NCI-H345 (cell line): ENCODE measurements around the gene OXCT2.
A peak's percentile ranks its signal among the peaks of the same experiment; 100 is the strongest.

Source experiments
- DNase-seq: peaks from one replicate; lab custom pipeline; 2025; lab: John Stamatoyannopoulos, UW

Gene OXCT2

DNA sequence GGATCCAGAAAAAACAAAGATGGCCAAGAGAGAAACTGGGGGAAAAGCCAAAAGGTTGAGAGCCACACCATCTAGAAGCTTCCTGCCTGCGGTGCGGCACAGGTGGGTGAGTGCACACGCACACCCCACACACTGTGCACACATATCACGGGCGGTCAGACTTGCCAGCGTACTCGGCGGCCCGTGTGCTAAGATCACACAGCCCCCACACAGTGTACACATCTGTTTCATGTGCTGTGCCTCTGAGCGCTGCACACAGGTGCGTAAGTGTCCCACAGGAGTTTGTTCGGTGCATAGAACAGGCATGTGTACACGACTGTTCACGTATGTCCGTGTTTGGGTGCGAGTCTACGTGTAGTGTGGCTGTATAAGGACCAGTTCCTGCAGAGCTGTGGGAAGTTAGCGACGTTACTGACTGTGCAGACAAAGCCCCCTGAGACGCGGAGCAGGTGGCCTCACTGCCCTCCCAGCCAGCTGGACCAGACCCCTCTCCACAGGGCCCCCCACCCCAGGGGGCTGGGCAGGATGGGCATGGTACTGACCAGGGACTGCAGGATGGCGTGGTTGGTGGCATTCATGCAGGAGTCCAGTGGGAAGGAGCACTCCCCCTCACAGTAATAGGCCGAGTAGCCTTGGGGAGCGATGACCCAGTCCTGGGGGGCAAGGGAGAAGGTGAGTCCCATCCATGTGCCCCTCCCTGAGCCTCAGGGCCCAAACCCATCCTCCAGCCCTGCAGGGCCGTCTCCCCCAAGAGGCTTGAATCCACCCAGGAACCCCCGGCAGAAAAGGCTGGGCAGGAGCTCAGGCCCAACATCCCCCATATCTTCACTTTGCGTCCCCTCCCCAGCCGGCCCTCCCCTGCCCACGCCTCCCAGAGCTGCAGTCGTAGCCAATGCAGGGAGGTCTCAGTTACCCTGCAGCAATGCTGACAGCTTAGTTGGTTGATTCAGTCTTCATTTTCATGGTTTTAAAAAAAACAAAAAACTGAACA is 8.3 kb downstream of the OXCT2 start:
- DNase-seq = no peak

GRCh38 chr1:39761557-39762260 is 9.4 kb downstream of the OXCT2 start:
- DNase-seq = peak; percentile 24

GRCh38 chr1:39761016-39761415 is 10.1 kb downstream of the OXCT2 start:
- no peak for DNase-seq

- no peak for DNase-seq
Observed at GRCh38 chr1:39760074-39761008, 10.8 kb downstream of the OXCT2 start.

DNA sequence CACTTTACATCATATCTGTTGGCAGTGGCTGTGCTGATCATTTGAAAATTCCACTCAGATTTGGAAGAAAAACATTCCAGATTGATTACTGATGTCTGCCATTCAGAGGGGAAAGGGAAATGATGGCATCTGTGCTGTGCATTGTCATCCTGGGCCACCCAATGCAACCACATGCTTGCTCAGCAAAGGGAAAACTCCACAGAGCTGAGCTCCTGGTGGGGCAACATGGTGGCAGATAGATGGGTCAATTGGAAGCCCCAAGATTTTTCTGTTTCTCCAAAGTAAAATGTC is 11.8 kb downstream of the OXCT2 start:
- no peak for DNase-seq

GRCh38 chr1:39758556-39759435 is 12.4 kb downstream of the OXCT2 start:
- DNase-seq = no peak

DNA sequence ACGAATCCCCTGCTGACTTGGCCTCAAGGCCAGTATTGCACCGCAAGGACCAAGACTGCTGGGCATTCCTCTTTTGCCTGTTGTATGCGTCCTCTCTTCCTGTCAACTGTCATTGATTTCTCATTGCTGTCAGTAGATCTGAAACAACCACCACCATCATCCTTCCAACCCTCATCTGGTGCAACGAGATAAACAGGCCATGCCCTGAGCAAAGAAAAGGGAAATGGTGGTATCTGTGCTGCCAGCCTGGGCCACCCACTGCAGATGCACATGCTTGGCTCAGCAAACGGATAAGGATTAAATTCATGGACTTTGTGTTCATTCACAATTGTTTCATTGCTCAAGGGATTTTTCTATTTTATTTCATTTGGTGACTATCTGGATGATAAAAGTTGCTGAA is 13.6 kb downstream of the OXCT2 start:
- no peak for DNase-seq

GRCh38 chr1:39755965-39756659 is 15.0 kb downstream of the OXCT2 start:
- no peak for DNase-seq

DNA sequence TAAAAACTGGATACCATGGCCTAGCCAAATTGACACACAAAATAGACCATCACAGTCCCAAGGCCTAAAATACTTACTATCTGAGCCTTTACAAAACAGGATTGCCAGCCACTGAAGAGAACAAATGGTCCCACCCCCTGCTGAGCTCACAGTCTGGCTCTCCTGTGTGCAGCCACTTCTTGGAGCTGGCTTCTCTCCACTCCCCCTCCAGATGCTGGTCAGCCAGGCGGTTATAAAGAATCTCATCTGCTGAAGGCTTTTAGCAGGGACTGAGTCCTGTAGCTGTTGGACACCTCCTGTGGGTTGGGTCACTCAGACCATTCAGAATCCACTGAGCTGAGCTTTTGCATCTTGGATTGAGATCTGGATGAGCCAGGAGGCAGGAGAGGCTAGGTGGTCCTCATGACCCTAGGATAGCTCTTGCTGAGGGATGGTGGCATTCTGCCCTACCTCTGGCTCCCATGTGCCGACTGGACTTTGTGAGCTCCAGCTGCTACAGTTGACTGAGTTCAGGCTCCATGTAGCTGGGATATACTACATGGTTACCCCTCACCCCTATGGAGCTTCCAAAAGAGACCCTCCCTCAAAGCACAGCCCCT is 16.1 kb downstream of the OXCT2 start:
- DNase-seq = no peak

- no peak for DNase-seq
Observed at GRCh38 chr1:39754026-39754570, 17.1 kb downstream of the OXCT2 start.

GRCh38 chr1:39753132-39754025 is 17.8 kb downstream of the OXCT2 start:
- DNase-seq = no peak

DNA sequence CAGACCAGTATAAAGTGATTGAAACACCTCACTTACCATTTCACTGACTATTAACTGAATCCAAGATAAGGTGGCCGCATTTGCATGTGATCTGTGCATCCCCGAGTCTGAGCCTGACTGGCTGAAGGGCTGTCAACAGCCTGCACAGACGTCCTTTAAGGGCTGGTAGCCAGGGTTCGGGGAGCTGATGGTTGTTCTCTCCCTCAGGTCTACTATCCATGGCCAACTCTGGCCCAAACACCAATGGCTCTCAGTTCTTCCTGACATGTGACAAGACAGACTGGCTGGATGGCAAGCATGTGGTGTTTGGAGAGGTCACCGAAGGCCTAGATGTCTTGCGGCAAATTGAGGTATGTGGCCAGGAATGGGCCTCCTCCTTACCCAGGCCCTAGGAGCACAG is 18.4 kb downstream of the OXCT2 start:
- no peak for DNase-seq

- no peak for DNase-seq
Observed at GRCh38 chr1:39751595-39751994, 19.6 kb downstream of the OXCT2 start.

GRCh38 chr1:39745016-39745670 is 26.0 kb downstream of the OXCT2 start:
- no peak for DNase-seq

- peak; percentile 96 for DNase-seq
Observed at GRCh38 chr1:39738622-39739366, 32.4 kb downstream of the OXCT2 start, which contains the start of gene PPIE. Gene PPIE, plus strand, starts transcription at chr1:39738882. Its CDS starts 19 bp downstream, at chr1:39738901.

GRCh38 chr1:39737546-39738169 is 33.5 kb downstream of the OXCT2 start:
- no peak for DNase-seq

GRCh38 chr1:39735731-39736130 is 35.4 kb downstream of the OXCT2 start:
- DNase-seq = no peak
